RWPE2 (cell line): ENCODE data around the gene PHYKPL.

Source experiments
- ATAC-seq: fragments of 200-7000 bp; cut with Tn5 transposase; 3 replicates; pipeline ENCODE4 v1.9.1; 2021; ENCODE audit warnings: low read depth
- DNase-seq: peaks from one replicate; pipeline ENCODE4 v3.0.0-alpha.2; 2020; ENCODE audit warnings: low spot score
- H3K27ac ChIP-seq: fragments of 450-650 bp; 2 replicates; pipeline ENCODE4 v1.5.1; 2017; ENCODE audit warnings: mild to moderate bottlenecking; ENCODE audit not compliant: poor library complexity, severe bottlenecking
- H3K27me3 ChIP-seq: fragments of 250-450 bp; sonication (Bioruptor Pico); 2 replicates; pipeline ENCODE4 v1.5.1; 2021; ENCODE audit warnings: mild to moderate bottlenecking, moderate library complexity; ENCODE audit not compliant: insufficient read depth, poor library complexity, severe bottlenecking
- H3K36me3 ChIP-seq: fragments of 250-450 bp; sonication (Bioruptor Pico); 2 replicates; pipeline ENCODE4 v1.5.1; 2020; ENCODE audit warnings: low read depth, mild to moderate bottlenecking, moderate library complexity
- H3K4me1 ChIP-seq: fragments of 250-450 bp; sonication (Bioruptor Pico); 2 replicates; pipeline ENCODE4 v1.5.1; 2021; ENCODE audit warnings: mild to moderate bottlenecking, moderate library complexity; ENCODE audit not compliant: insufficient read depth, poor library complexity, severe bottlenecking
- H3K4me3 ChIP-seq: fragments of 250-450 bp; sonication (Bioruptor Pico); 2 replicates; pipeline ENCODE4 v1.5.1; 2021; ENCODE audit warnings: mild to moderate bottlenecking, moderate library complexity; ENCODE audit not compliant: severe bottlenecking
- H3K9me3 ChIP-seq: fragments of 250-450 bp; sonication (Bioruptor Pico); 2 replicates; pipeline ENCODE4 v1.5.1; 2021; ENCODE audit warnings: mild to moderate bottlenecking, moderate library complexity; ENCODE audit not compliant: severe bottlenecking
- TF ChIP-seq, protein P1 (sequence below): fragments of 450-650 bp; IDR thresholded peaks from one replicate; pipeline ENCODE4 v1.5.1; 2017; ENCODE audit warnings: mild to moderate bottlenecking, moderate library complexity; ENCODE audit not compliant: poor library complexity, severe bottlenecking

The PHYKPL gene

DNA sequence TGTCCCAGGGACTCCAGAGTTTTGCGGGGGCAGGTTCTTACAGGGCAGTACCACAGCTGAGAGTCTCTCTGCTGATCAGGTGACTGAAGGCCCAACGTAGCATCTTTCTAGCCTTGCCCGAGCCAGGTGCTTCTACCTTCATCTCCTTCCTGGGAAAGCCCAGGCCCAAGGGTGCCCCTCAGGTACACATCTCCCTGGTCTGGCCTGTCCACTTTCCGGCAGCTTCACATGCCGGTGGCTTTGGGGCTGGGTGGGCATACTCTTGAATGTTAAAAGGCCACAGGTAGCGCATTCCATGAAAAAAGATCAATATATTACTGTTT, 5.7 kb upstream of the PHYKPL start:
- no peak for DNase-seq
- TF ChIP-seq, protein P1, sequence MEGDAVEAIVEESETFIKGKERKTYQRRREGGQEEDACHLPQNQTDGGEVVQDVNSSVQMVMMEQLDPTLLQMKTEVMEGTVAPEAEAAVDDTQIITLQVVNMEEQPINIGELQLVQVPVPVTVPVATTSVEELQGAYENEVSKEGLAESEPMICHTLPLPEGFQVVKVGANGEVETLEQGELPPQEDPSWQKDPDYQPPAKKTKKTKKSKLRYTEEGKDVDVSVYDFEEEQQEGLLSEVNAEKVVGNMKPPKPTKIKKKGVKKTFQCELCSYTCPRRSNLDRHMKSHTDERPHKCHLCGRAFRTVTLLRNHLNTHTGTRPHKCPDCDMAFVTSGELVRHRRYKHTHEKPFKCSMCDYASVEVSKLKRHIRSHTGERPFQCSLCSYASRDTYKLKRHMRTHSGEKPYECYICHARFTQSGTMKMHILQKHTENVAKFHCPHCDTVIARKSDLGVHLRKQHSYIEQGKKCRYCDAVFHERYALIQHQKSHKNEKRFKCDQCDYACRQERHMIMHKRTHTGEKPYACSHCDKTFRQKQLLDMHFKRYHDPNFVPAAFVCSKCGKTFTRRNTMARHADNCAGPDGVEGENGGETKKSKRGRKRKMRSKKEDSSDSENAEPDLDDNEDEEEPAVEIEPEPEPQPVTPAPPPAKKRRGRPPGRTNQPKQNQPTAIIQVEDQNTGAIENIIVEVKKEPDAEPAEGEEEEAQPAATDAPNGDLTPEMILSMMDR: no peak
- H3K4me3 ChIP-seq: no peak overlapping the region

DNA sequence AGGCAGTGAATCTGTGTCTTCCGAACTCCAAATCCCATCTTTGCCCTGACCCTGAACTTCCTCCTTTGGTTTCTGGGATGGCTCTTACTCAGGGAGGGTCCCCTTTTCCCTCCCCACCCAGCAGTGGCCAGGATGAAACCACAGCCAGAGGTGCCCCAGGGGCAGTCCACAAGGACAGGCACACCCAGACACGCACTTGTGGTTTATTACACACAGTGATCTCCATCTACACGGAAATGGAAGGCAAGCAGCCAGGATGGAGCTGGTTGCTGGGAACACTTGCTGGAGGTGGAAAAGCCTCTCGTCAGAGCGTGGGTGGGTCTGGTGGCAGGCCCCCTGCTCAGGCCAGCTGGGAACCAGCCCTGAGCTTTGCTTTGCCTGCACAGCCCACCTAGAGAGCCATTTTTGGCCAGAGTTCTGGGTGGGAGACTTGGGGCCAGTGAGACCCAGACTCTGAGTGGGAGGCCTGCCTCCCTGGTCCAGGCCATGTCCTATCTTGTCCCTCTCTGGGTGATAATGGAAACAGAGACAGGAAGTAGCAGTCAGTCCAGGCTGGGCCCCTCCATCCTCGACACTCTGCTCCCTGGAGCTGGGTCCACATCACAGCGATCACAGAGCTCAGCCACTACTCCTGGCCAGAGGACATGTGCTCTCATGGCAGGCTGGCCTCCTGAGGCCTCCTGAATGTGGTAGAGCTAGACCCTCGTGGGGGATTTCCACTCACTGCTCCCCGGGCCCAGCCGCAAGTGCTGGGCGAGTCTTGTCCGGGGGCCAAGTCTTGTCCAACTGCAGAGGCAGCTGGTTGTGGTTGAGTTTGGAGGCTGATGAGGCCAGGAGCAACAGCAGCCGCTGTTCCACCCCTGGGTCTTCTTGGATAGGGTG, 5.1 kb upstream of the PHYKPL start:
- peaks cover 13% of the 10 kb centered on the region for H3K4me1 ChIP-seq
- no peaks in the 10 kb centered on the region for H3K36me3 ChIP-seq
- ATAC-seq: 0 out of 3 replicates have a peak, but pooled peaks have one; percentile 10
- H3K27me3 ChIP-seq: no peaks in the 10 kb centered on the region
- H3K9me3 ChIP-seq: no peaks in the 10 kb centered on the region
- no peak for DNase-seq
- H3K4me3 ChIP-seq: no peak overlapping the region
- H3K27ac ChIP-seq: no peak overlapping the region
- TF ChIP-seq, protein P1: no peak

More for the DNA sequence above, 5.7 kb upstream of the PHYKPL start:
- H3K9me3 ChIP-seq: no peaks in the 10 kb centered on the region
- ATAC-seq: no peak
- peaks cover 13% of the 10 kb centered on the region for H3K4me1 ChIP-seq
- no peak overlapping the region for H3K27ac ChIP-seq
- H3K27me3 ChIP-seq: no peaks in the 10 kb centered on the region
- no peaks in the 10 kb centered on the region for H3K36me3 ChIP-seq

DNA sequence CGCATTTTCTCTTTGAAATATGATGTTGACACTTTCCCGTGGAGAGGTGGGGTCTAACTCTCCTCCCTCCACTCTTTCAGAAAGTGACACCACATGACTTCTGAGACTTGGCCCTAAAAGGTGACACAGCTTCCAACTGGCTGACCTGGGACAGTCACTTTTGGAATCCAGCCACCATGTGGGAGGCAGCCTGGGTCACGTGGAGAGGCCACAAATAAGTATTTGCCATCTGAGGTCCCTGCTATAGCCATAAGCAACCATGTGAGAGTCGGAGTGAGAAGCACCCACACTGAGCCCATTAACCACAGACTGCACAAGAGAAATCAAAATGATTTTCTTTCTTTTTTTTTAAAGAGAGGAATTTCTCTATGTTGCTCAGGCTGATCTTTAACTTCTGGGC, 4.1 kb upstream of the PHYKPL start:
- TF ChIP-seq, protein P1: no peak
- Histone ChIP-seq H3K4me3 (no peak overlapping the region), H3K9me3 (no peaks in the 10 kb centered on the region), H3K27ac (no peak overlapping the region), H3K36me3 (no peaks in the 10 kb centered on the region), H3K4me1 (peaks cover 13% of the 10 kb centered on the region), H3K27me3 (no peaks in the 10 kb centered on the region)
- no peak for DNase-seq
- no peak for ATAC-seq

DNA sequence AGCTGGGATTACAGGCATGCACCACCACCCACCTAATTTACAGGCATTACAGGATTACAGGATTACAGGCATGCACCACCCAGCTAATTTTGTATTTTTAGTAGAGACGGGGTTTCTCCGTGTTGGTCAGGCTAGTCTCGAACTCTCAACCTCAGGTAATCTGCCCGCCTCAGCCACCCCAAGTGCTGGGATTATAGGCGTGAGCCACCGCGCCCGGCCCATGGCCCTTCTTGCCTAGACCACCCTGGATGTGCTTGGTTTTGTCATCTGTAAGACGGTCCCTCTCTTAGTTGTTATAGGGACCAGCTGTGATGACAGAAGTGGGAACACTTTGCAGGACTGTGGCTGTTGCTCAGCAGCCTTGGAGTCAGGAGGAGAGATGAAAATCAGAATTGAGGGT, 3.5 kb upstream of the PHYKPL start:
- H3K36me3 ChIP-seq: peaks cover 1% of the 10 kb centered on the region; the same call in 1 of the 2 replicates
- peaks cover 13% of the 10 kb centered on the region for H3K4me1 ChIP-seq
- no peaks in the 10 kb centered on the region for H3K9me3 ChIP-seq
- ATAC-seq (no peak), DNase-seq (no peak)
- no peak overlapping the region for H3K27ac ChIP-seq
- H3K4me3 ChIP-seq: no peak overlapping the region
- TF ChIP-seq, protein P1: no peak
- no peaks in the 10 kb centered on the region for H3K27me3 ChIP-seq

DNA sequence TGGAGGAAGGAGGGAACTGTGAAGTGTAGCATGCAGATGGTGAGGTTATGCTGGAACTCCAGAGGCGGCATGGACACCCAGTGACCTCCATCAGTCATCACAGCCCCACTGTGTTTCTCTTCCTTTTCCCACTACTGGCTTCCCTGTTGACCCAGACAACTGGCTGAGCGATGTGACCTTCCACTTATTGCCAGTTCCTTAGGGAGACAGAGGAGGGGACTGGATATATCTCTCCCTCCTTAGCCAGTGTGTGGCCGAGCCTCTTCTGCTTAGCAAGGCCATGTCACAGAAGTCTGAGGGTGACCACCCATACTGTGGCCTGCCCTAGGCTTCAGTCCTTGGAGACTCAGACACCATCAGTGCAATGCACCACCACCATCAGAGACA, 3.0 kb upstream of the PHYKPL start:
- H3K4me3 ChIP-seq: no peak overlapping the region
- peaks cover 7% of the 10 kb centered on the region for H3K36me3 ChIP-seq
- H3K9me3 ChIP-seq: no peaks in the 10 kb centered on the region
- H3K27me3 ChIP-seq: no peaks in the 10 kb centered on the region
- TF ChIP-seq, protein P1: peak; percentile 3
- H3K4me1 ChIP-seq: peaks cover 16% of the 10 kb centered on the region
- no peak overlapping the region for H3K27ac ChIP-seq
- DNase-seq (no peak), ATAC-seq (no peak)
